ENCODE data around the gene U2AF1L4.

- TF ChIP-seq CTCF (conservative IDR thresholded peaks at IDR 0.05; ENCODE audit: low read length) (no peak), EZH2phosphoT487 (IDR thresholded peaks at IDR 0.05; ENCODE audit: borderline replicate concordance) (no peak)
Measured at GRCh38 chr19:35768082-35768421, 22.8 kb upstream of the U2AF1L4 start.

Measured in Loucy (cell line).